Activated T-cell treated with anti-CD3 and anti-CD28 coated beads, Interleukin-2, amount 50 U/mL, for 72 hours (primary cell): ENCODE results near the gene ITPR1. TPM values are rescaled to one million over a fixed set of nuclear protein-coding genes. Genes with fewer than 3 reads are reported as not detected.

Source experiments
- ATAC-seq, 2 donors: fragments of 150-1000 bp; cut with Tn5 transposase; replicated peaks in 1 of 2; 2 replicates each; pipeline ENCODE4 v1.10.0; 2021; ENCODE audit warnings: moderate library complexity in 2 of 2, mild to moderate bottlenecking in 1 of 2
- DNase-seq, 2 donors: peaks; one replicate each; pipeline ENCODE4 v3.0.0; 2021 to 2022; ENCODE audit warnings: mixed read lengths in 1 of 2
- H3K27ac Mint-ChIP-seq: one replicate; pipeline ENCODE4 v1.8.0; 2022; ENCODE audit warnings: mild to moderate bottlenecking, moderate library complexity, mixed read lengths
- H3K27me3 Mint-ChIP-seq: one replicate; pipeline ENCODE4 v1.8.0; 2022; ENCODE audit warnings: low read depth, mixed read lengths
- H3K36me3 Mint-ChIP-seq, 2 donors: one replicate each; pipeline ENCODE4 v1.8.0; 2022; ENCODE audit warnings: mixed read lengths in 2 of 2, mild to moderate bottlenecking in 1 of 2; ENCODE audit not compliant: insufficient read depth in 2 of 2
- H3K4me1 Mint-ChIP-seq: one replicate; pipeline ENCODE4 v1.8.0; 2022; ENCODE audit warnings: low read depth, mixed read lengths
- H3K4me3 Mint-ChIP-seq, 2 donors: one replicate each; pipeline ENCODE4 v1.8.0; 2022; ENCODE audit warnings: mild to moderate bottlenecking in 2 of 2, mixed read lengths in 2 of 2, moderate library complexity in 2 of 2
- H3K9me3 Mint-ChIP-seq, 2 donors: one replicate each; pipeline ENCODE4 v1.8.0; 2022; ENCODE audit warnings: mixed read lengths in 2 of 2
- total RNA-seq, 2 donors: library from RNA; stranded (reverse); gene quantifications; one replicate each; pipeline ENCODE4 v1.2.3, GENCODE V29; 2022

ITPR1 gene
- total RNA-seq, 2 donors from 2014 or later: 95.2 to 147 TPM

DNA sequence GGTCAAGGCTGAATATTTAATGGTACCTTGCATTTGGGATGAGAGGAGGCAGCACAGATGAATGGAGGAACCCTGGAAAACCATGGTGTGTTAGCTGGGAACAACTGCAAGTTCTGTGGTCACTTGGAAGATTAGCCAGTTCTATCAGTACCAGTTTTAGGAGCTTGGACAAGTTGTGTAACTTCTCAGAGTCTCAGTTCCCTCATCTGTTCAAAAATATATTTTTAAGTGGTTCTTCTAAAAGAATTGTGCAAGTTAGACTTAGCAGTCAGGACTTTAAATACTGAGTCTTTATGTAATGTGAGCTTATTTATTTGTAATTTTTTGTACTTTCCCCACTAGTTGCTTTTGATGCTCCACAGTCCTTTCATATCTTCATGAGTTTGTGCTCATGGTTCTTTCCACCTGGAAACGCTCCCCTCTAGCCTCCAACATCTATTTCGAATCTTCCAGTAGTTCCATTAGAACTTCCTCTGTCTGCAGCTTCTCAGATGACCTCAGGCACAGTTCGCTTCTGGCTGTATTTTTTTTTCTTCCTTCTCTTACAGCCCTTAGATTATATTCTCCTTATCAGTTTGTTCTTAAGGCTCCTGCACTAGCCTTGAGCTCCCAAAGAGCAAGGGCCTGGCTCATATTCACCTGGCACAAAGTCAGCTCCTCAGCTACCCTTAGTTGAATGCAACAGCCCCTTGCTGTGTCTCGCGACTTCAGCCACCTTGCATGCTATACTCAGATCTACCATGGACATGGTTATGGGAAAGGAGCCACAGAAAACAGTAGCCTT is 27.1 kb downstream of the ITPR1 start:
- ATAC-seq: no peak
- H3K9me3 Mint-ChIP-seq: no peaks in the 10 kb centered on the region
- H3K4me1 Mint-ChIP-seq: peaks cover 51% of the 10 kb centered on the region
- peaks cover 2 to 19% of the 10 kb centered on the region in 2 donors for H3K36me3 Mint-ChIP-seq
- no peak for DNase-seq
- no peaks in the 10 kb centered on the region for H3K27me3 Mint-ChIP-seq
- H3K4me3 Mint-ChIP-seq: no peak overlapping the region
- H3K27ac Mint-ChIP-seq: no peak overlapping the region

DNA sequence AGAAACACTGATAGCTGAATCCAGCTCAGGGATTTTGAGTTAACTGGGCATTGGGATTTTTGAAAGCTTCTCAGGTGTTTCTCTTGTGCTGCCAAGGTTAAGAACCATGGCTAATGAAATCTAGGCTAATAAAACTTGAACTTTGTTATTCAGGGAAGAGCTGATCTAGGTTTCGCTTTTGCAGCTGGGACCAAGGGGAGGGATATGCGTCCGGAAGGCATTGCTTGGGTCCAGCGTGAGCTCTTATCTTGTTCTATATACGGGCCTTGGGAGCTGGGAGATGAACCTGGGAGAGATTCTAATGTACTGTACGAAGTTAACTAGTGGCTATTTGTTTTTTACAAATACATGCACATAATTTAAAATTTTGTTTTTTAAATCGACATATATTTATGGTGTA is 29.8 kb downstream of the ITPR1 start:
- Mint-ChIP-seq H3K36me3 (peaks cover 2 to 20% of the 10 kb centered on the region in 2 donors), H3K27me3 (no peaks in the 10 kb centered on the region), H3K27ac (no peak overlapping the region), H3K4me3 (no peak overlapping the region), H3K4me1 (peaks cover 30% of the 10 kb centered on the region), H3K9me3 (no peaks in the 10 kb centered on the region)
- ATAC-seq (no peak), DNase-seq (no peak)

- H3K27ac Mint-ChIP-seq: no peak overlapping the region
- peaks cover 2 to 20% of the 10 kb centered on the region in 2 donors for H3K36me3 Mint-ChIP-seq
- H3K4me3 Mint-ChIP-seq: no peak overlapping the region
- H3K4me1 Mint-ChIP-seq: peaks cover 20% of the 10 kb centered on the region
- DNase-seq (no peak), ATAC-seq (no peak)
- no peaks in the 10 kb centered on the region for H3K27me3 Mint-ChIP-seq
- no peaks in the 10 kb centered on the region for H3K9me3 Mint-ChIP-seq
Observed at GRCh38 chr3:4523710-4524698, 30.9 kb downstream of the ITPR1 start.

- Mint-ChIP-seq H3K27ac (no peak overlapping the region), H3K9me3 (no peaks in the 10 kb centered on the region), H3K4me1 (peaks cover 11% of the 10 kb centered on the region), H3K36me3 (peaks cover 2 to 17% of the 10 kb centered on the region in 2 donors), H3K27me3 (no peaks in the 10 kb centered on the region), H3K4me3 (no peak overlapping the region)
- DNase-seq (no peak), ATAC-seq (no peak)
Observed at GRCh38 chr3:4525560-4526223, 32.5 kb downstream of the ITPR1 start.

GRCh38 chr3:4528320-4528719 is 35.2 kb downstream of the ITPR1 start:
- DNase-seq: no peak
- H3K9me3 Mint-ChIP-seq: no peaks in the 10 kb centered on the region
- no peak overlapping the region for H3K27ac Mint-ChIP-seq
- no peaks in the 10 kb centered on the region for H3K27me3 Mint-ChIP-seq
- ATAC-seq: no peak
- H3K36me3 Mint-ChIP-seq: peaks cover 2 to 10% of the 10 kb centered on the region in 2 donors
- H3K4me3 Mint-ChIP-seq: no peak overlapping the region
- H3K4me1 Mint-ChIP-seq: peaks cover 19% of the 10 kb centered on the region

DNA sequence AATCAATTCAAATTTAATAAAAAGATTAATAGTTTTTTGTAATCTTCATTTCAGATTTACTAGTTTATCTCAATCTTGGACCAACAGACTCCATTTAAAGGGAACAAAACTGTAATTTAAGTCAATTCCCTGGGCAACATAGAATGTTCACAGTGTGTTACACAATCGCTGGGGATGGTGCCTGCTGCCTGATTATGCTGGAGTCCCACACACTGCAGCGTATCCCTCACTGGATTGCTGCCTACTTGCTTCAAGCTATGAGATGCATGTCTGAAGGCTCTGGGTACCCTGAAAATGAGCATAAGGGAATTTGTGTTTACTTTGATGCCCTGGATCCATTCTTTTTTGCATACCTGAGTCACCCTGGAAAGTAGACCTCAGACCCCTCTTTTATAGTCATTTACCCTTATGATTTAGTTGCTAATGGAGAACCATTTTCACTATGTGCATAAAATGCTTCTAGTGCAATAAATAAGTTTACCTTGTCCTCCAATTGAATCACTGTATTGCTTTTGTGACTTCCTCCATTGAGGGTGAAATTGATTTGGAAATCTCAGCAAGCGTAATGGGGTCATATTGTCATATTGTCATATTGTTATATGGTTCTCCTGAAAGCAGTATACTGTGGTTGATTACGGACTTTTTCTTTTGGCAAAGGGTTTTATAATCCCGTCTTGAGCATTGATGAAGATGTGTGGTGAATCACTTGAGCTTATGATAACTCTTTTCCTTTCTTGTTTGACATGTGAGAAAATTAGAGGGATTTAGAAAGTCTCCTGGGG is 35.9 kb downstream of the ITPR1 start:
- Mint-ChIP-seq H3K27ac (no peak overlapping the region), H3K4me1 (peaks cover 21% of the 10 kb centered on the region), H3K27me3 (no peaks in the 10 kb centered on the region), H3K9me3 (no peaks in the 10 kb centered on the region), H3K4me3 (no peak overlapping the region), H3K36me3 (peaks cover 0 to 5% of the 10 kb centered on the region in 2 donors)
- ATAC-seq (no peak), DNase-seq (no peak)

DNA sequence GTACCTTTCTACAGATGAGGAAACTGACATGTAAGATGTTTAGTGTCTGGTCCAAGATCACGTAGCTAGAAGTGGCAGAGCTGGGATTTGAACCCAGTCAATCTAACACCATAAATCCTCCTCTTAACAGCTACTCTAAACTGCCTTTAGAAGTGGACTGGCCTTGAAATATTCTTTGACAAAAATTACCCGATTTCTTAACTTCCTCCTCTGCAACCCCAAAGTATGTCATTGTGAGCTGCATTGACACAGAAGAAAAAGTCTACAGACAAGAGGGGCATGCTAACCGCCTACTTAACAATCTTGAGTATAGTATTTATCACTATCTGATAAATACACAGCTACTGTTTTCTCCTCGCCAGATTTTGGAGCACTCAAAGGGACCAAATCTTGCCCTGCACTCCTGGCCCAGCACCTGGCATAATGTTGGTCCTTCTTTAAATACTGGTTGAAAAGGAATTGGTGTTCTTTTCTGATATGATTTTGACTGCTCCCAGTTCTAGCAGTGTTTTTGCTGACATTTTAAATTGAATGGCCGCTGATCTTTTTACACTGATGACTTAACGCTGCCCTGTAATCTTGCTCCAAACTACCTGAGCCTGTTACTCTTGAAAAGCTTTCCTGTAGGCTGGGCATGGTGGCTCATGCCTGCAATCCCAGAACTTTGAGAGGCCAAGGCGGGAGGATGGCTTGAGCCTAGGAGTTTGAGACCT is 36.9 kb downstream of the ITPR1 start:
- Mint-ChIP-seq H3K27ac (peak overlapping the region; percentile 10), H3K27me3 (no peaks in the 10 kb centered on the region), H3K4me3 (no peak overlapping the region), H3K9me3 (no peaks in the 10 kb centered on the region), H3K36me3 (peaks cover 0 to 3% of the 10 kb centered on the region in 2 donors), H3K4me1 (peaks cover 26% of the 10 kb centered on the region)
- DNase-seq (no peak), ATAC-seq (no peak)

DNA sequence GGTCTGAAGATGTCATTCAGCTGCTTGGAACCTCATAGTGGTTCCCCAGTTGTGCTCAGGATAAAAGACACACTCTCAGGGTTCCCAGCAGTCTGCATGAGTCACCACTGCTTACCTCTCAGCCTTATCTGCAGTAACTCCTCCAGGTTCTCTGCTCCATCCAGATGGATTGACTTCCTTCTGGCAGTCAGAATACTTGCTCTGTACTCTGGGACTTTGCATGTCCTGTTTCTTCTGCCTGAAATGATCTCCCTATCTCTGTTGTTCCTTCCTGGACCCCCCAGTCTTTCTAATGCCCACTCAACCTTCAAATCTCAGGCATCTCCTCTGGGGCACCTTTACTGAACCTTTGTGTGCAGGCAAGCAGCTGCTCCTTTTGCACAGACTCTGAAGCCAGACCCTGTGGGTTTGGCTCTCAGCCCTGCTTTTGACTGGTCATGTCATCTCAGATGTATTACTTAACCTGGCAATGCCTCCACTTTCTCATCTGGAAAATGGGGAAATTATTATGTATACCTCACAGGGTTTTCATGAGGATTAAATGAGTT is 38.4 kb downstream of the ITPR1 start:
- no peaks in the 10 kb centered on the region for H3K27me3 Mint-ChIP-seq
- no peaks in the 10 kb centered on the region for H3K9me3 Mint-ChIP-seq
- H3K4me1 Mint-ChIP-seq: peaks cover 23% of the 10 kb centered on the region
- ATAC-seq (no peak), DNase-seq (no peak)
- peak overlapping the region; percentile 0 for H3K27ac Mint-ChIP-seq
- H3K36me3 Mint-ChIP-seq: peaks cover 0 to 2% of the 10 kb centered on the region in 2 donors
- H3K4me3 Mint-ChIP-seq: no peak overlapping the region

- DNase-seq: no peak
- ATAC-seq: no peak
- Mint-ChIP-seq H3K36me3 (peaks cover 0 to 6% of the 10 kb centered on the region in 2 donors), H3K27me3 (no peaks in the 10 kb centered on the region), H3K9me3 (peaks cover 2 to 3% of the 10 kb centered on the region in 2 donors), H3K4me3 (no peak overlapping the region), H3K4me1 (peaks cover 23% of the 10 kb centered on the region), H3K27ac (no peak overlapping the region)
Observed at GRCh38 chr3:4532535-4533112, 39.5 kb downstream of the ITPR1 start.

- peaks cover 23% of the 10 kb centered on the region for H3K4me1 Mint-ChIP-seq
- no peaks in the 10 kb centered on the region for H3K27me3 Mint-ChIP-seq
- ATAC-seq: no peak
- H3K27ac Mint-ChIP-seq: no peak overlapping the region
- DNase-seq: no peak
- peaks cover 5 to 9% of the 10 kb centered on the region in 2 donors for H3K36me3 Mint-ChIP-seq
- H3K4me3 Mint-ChIP-seq: no peak overlapping the region
- peaks cover 3 to 4% of the 10 kb centered on the region in 2 donors for H3K9me3 Mint-ChIP-seq
Observed at GRCh38 chr3:4533489-4534443, 40.6 kb downstream of the ITPR1 start.

DNA sequence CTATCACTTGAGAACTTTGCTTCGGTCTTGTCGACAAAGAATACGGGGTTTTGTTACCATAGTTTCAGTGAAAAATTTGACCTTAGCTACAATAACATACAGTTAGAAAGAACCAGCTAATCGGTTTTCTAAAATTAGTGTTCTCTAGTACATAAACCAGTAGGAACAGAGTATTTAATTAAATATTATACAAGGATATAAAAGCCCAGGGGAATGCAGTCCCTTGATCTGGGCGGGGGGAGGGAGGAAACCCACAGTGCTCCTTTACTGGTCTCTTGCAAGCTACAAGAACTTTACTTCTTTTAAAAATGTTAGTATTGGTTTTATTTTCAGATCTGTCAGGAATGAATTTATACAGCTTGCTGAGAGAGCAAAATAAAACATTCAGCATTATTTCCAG is 41.8 kb downstream of the ITPR1 start:
- peaks cover 3 to 4% of the 10 kb centered on the region in 2 donors for H3K9me3 Mint-ChIP-seq
- ATAC-seq (no peak), DNase-seq (no peak)
- H3K27ac Mint-ChIP-seq: no peak overlapping the region
- H3K4me1 Mint-ChIP-seq: peaks cover 23% of the 10 kb centered on the region
- H3K36me3 Mint-ChIP-seq: peaks cover 5 to 9% of the 10 kb centered on the region in 2 donors
- H3K4me3 Mint-ChIP-seq: no peak overlapping the region
- no peaks in the 10 kb centered on the region for H3K27me3 Mint-ChIP-seq
